Bone marrow (tissue), 2 donors: ENCODE data around the gene CACNA1D.
"Not testable (repeated sequence)": the region's sequence is repeated elsewhere in the genome, so short reads cannot be mapped to it uniquely, and the experiment has no call there.

ENCODE experiments used
- DNase-seq, 2 donors: peaks; one replicate each; lab custom pipeline; 2025; lab: John Stamatoyannopoulos, UW

The CACNA1D gene

GRCh38 chr3:53530205-53530604 lies 35.8 kb downstream of the CACNA1D start:
- no peak for DNase-seq

- no peak for DNase-seq
These were observed 37.3 kb downstream of the CACNA1D start for GRCh38 chr3:53531749-53532148.

GRCh38 chr3:53533472-53533871 lies 39.1 kb downstream of the CACNA1D start:
- no peak for DNase-seq

- no peak for DNase-seq
These were observed 39.8 kb downstream of the CACNA1D start for GRCh38 chr3:53534216-53534615.

GRCh38 chr3:53534676-53535400 lies 40.4 kb downstream of the CACNA1D start:
- DNase-seq: no peak

- no peak for DNase-seq
These were observed 41.9 kb downstream of the CACNA1D start for GRCh38 chr3:53536282-53536681.

GRCh38 chr3:53544357-53544756 lies 49.9 kb downstream of the CACNA1D start:
- DNase-seq: no peak

- DNase-seq: no peak
These were observed 51.0 kb downstream of the CACNA1D start for GRCh38 chr3:53545310-53545995.

GRCh38 chr3:53545996-53546359 lies 51.6 kb downstream of the CACNA1D start:
- no peak for DNase-seq

- no peak for DNase-seq
These were observed 52.9 kb downstream of the CACNA1D start for GRCh38 chr3:53547327-53547726.

GRCh38 chr3:53550005-53550620 lies 55.7 kb downstream of the CACNA1D start:
- no peak for DNase-seq

- no peak for DNase-seq
These were observed 56.9 kb downstream of the CACNA1D start for GRCh38 chr3:53551324-53551723.

GRCh38 chr3:53552730-53553129 lies 58.3 kb downstream of the CACNA1D start:
- DNase-seq: no peak

GRCh38 chr3:53553200-53553599 lies 58.8 kb downstream of the CACNA1D start:
- DNase-seq: no peak

- no peak for DNase-seq
These were observed 60.2 kb downstream of the CACNA1D start for GRCh38 chr3:53554559-53555067.

- no peak for DNase-seq
These were observed 60.7 kb downstream of the CACNA1D start for GRCh38 chr3:53555068-53555588.

GRCh38 chr3:53566461-53567145 lies 72.2 kb downstream of the CACNA1D start:
- DNase-seq: no peak

GRCh38 chr3:53570081-53570480 lies 75.7 kb downstream of the CACNA1D start:
- no peak for DNase-seq

- DNase-seq: no peak
These were observed 76.3 kb downstream of the CACNA1D start for GRCh38 chr3:53570709-53571108.

- DNase-seq: no peak
These were observed 76.9 kb downstream of the CACNA1D start for GRCh38 chr3:53571264-53571663.

GRCh38 chr3:53572184-53572583 lies 77.8 kb downstream of the CACNA1D start:
- DNase-seq: not testable (repeated sequence)

GRCh38 chr3:53577506-53577905 lies 83.1 kb downstream of the CACNA1D start:
- DNase-seq: no peak
